NCI-H82 (cell line): ENCODE measurements around the gene FILIP1.

Source experiments
- DNase-seq: peaks from one replicate; lab custom pipeline; 2025; lab: John Stamatoyannopoulos, UW

Gene FILIP1

GRCh38 chr6:75492386-75493153 lies 1.0 kb downstream of the FILIP1 start:
- no peak for DNase-seq

GRCh38 chr6:75491291-75491690 lies 2.3 kb downstream of the FILIP1 start:
- no peak for DNase-seq

GRCh38 chr6:75490706-75491105 lies 2.9 kb downstream of the FILIP1 start:
- DNase-seq = no peak

- DNase-seq = no peak
Observed at GRCh38 chr6:75489025-75489424, 4.6 kb downstream of the FILIP1 start.

DNA sequence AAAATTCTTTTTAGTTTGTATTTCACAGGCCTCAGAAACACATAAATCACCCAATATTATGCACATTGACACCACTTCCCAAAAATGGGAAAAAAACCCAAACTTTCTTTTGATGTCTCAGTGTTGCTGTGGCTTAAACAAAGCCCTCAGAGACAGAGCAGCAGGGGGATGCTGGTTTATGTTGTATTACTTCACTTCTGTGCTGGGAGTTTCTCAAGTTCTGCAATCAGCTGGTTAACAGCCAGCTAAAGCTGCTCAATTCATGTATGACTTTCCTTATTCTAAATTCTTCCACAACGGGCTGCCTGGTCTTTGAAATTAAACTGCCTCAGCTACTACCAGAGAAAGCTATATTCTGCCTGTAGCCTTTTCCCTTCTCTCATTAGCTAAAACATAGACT lies 5.6 kb downstream of the FILIP1 start:
- no peak for DNase-seq

DNA sequence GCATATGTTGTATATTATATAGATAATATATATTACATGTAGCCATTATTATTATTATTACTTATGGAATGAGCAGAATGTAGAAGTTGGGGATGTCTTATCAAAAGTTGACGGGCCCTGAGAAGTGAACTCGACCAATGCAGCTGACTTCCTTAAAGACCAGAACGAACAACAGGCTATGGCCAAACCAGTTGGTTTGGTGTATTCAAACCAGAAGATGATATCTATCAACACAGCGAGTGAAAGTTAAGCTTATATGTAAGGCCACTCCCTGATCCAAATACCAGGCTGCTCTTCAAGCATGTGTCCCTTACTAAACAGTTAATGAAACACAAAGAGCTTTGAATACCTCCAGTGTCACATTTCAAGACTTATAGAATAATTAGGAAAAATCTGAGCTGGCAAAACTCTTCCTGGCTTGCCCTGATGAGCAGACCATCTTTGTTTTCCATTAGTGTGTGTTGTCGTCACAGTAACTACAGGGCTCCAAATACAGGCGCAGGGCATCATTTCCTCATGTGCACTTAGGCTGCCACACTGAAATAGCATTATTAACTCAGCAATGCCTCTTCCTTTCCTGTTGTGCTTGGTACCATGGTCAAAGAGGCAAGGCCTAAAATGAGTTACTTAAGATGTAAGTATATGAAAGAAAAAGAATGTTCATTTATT lies 6.6 kb downstream of the FILIP1 start:
- DNase-seq = no peak

DNA sequence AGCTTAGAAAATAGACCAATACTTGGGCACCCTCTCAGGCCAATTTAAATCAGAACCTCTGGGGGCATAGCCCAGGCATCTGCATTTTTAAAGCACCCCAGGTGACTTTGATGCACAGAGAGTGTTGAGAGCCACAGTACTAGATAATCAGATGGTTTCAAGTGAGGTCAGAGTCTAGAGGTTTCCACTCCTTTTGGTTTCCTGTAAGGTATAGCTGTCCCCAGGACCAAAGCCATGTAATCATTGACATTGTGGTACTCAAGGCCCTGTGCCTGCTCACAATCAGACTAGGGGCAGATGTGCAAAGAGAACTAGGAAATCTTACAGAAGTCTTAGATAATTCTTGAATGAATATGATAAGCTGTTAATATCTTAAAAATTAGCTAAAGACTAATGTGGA lies 9.1 kb downstream of the FILIP1 start:
- DNase-seq = no peak

GRCh38 chr6:75483136-75483952 lies 10.3 kb downstream of the FILIP1 start:
- DNase-seq = peak; percentile 53

GRCh38 chr6:75481936-75482593 lies 11.5 kb downstream of the FILIP1 start:
- DNase-seq = no peak

GRCh38 chr6:75481394-75481793 lies 12.2 kb downstream of the FILIP1 start:
- no peak for DNase-seq

DNA sequence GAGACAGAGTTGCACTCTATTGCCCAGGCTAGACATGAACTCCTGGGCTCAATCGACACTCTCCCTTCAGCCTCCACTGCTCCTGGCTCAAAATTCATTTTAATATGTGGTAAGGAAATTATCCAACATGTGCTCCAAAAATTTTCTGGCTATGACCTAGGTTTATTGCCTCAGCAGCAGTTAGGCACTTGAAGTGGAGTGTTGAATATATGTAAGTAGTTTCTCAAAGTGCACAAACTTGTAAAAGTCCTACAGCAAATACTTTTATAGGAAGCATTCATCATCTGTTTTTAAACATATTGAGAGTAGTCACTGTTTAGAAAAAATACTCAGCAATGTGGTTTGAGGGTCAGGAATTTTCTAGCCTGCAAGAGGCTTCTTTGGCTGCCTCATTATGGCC lies 13.2 kb downstream of the FILIP1 start:
- no peak for DNase-seq

DNA sequence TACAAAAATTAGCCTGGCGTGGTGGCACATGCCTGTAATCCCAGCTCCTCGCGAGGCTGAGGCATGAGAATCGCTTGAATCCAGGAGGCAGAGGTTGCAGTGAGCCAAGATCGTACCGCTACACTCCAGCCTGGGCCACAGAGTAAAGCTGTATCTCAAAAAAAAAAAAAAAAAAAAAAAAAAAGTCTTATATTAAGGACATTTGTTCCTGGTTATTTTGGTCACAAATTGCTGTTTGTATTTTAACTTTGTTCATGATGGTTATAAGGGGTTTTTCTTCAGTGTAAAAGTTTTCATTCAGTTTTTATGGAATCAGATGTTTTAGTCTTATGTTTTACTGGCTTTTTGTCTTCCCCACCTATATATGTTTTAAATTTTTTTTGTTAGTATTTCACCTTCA lies 13.9 kb downstream of the FILIP1 start:
- no peak for DNase-seq

DNA sequence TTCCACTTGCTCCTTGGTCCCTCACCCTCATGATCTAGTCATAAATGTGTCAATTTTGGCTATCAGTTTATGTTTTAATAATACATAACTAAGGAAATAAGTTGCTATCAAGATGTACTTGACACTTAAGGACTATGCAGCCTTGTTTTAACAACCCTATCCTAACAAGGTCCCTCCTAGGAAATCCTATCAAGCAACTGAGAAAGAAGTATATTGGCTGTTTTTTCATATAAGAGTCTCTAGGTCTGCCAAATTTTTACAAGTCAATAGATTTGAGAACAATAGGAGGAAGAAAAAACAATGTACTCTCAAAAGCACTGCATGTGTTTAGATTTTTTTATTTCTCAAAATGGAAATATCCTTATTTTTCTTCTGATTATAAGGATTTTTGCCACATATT lies 14.7 kb downstream of the FILIP1 start:
- no peak for DNase-seq

GRCh38 chr6:75472885-75473284 lies 20.7 kb downstream of the FILIP1 start:
- DNase-seq = no peak

- DNase-seq = no peak
Observed at GRCh38 chr6:75467966-75468365, 25.6 kb downstream of the FILIP1 start.

DNA sequence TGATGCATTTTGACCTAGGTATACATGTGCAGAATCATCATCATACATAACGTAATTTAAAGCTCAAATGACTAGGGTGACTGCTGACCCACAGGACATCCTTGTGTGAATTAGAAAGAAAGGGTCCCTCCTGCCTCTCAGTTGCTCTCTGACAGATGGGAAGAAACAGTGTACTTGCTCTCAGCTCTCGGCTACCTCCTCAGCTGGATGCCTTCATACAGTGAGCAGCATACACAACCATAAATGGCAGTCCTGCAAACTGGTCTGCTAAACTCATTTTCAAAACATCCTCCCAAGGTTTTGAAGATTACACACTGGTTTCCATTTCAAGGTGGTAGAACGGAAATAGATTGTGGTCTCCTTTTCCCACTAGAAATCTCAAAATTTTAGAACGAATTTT lies 26.3 kb downstream of the FILIP1 start:
- no peak for DNase-seq

- DNase-seq = no peak
Observed at GRCh38 chr6:75466636-75467035, 27.0 kb downstream of the FILIP1 start.

- DNase-seq = no peak
Observed at GRCh38 chr6:75463908-75464307, 29.7 kb downstream of the FILIP1 start.

GRCh38 chr6:75463061-75463460 lies 30.5 kb downstream of the FILIP1 start:
- no peak for DNase-seq

- no peak for DNase-seq
Observed at GRCh38 chr6:75460681-75461080, 32.9 kb downstream of the FILIP1 start.

DNA sequence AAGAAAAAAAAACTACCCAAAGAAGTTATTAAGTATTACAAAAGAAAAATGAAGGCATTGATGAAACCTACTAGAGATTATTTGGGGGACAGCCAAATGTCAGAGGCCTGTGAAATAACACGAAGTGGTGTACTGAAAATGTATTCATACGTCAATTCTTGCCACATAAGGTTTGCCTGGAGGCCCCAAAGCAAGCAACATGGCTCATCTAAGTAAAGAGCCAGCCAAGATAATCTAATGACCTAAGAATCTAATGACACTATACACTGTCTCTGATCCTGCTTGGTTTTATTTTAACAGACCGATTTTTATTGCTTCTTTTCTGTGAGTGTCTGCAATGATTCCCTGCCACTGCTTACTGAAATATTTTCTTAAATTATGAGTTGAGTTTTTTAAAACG lies 34.7 kb downstream of the FILIP1 start:
- no peak for DNase-seq

- no peak for DNase-seq
Observed at GRCh38 chr6:75450903-75451302, 42.7 kb downstream of the FILIP1 start.
